GM19324 (cell line): ENCODE measurements around the gene PDE6D.

Experiments
- ATAC-seq: cut with Tn5 transposase; IDR thresholded peaks from one replicate; pipeline ENCODE4 v1.9.1; 2021; ENCODE audit warnings: mild to moderate bottlenecking, moderate library complexity; ENCODE audit not compliant: unreplicated experiment, low FRiP score

Gene PDE6D

GRCh38 chr2:231780909-231781797, at the start of gene PDE6D:
PDE6D (minus strand) TSS chr2:231781282; CDS start chr2:231781114, 168 bp downstream.
- peak; percentile 92 for ATAC-seq

GRCh38 chr2:231821908-231822307, 40.8 kb upstream of the PDE6D start:
- no peak for ATAC-seq

GRCh38 chr2:231820786-231821303, 39.8 kb upstream of the PDE6D start:
- ATAC-seq: no peak

- ATAC-seq: no peak
Observed at GRCh38 chr2:231819447-231820042, 38.5 kb upstream of the PDE6D start.

- no peak for ATAC-seq
Observed at GRCh38 chr2:231816327-231817026, 35.4 kb upstream of the PDE6D start.

- no peak for ATAC-seq
Observed at GRCh38 chr2:231810905-231811304, 29.8 kb upstream of the PDE6D start.

- ATAC-seq: no peak
Observed at GRCh38 chr2:231807020-231807419, 25.9 kb upstream of the PDE6D start.

- no peak for ATAC-seq
Observed at GRCh38 chr2:231803501-231804138, 22.5 kb upstream of the PDE6D start.

- ATAC-seq: no peak
Observed at GRCh38 chr2:231800493-231801091, 19.5 kb upstream of the PDE6D start.

GRCh38 chr2:231795525-231796327, 14.6 kb upstream of the PDE6D start:
- no peak for ATAC-seq

- no peak for ATAC-seq
Observed at GRCh38 chr2:231794383-231794782, 13.3 kb upstream of the PDE6D start.

- ATAC-seq: no peak
Observed at GRCh38 chr2:231791107-231791506, 10.0 kb upstream of the PDE6D start.

GRCh38 chr2:231786917-231787292, 5.8 kb upstream of the PDE6D start:
- ATAC-seq: no peak

- peak; percentile 67 for ATAC-seq
Observed at GRCh38 chr2:231786177-231786916, 5.3 kb upstream of the PDE6D start, which contains the start of gene COPS7B. COPS7B (plus strand) TSS chr2:231786445; CDS start chr2:231788571, 2,126 bp downstream.

- ATAC-seq: no peak
Observed at GRCh38 chr2:231785822-231786176, 4.7 kb upstream of the PDE6D start.

- ATAC-seq: no peak
Observed at GRCh38 chr2:231785413-231785812, 4.3 kb upstream of the PDE6D start.

GRCh38 chr2:231781798-231782726, 980 bp upstream of the PDE6D start:
- no peak for ATAC-seq
